Bronchus fibroblast of lung (primary cell): Measurements from ENCODE around the gene ELOVL1. TPM values are rescaled to one million over a fixed set of nuclear protein-coding genes. Genes with fewer than 3 reads are reported as not detected.

ENCODE experiments used
- total RNA-seq: library from RNA; depleted of rRNA; stranded (reverse); fragments of >200 nt; gene quantifications from 2 replicates; pipeline ENCODE4 v1.2.3, GENCODE V29; 2015

ELOVL1 gene
- 107 and 116 TPM in 2 replicates for total RNA-seq

GRCh38 chr1:43367904-43368645 lies at the start of gene ELOVL1:
Gene ELOVL1, minus strand, starts transcription at chr1:43368011. Its CDS starts 2,402 bp downstream, at chr1:43365609.

DNA sequence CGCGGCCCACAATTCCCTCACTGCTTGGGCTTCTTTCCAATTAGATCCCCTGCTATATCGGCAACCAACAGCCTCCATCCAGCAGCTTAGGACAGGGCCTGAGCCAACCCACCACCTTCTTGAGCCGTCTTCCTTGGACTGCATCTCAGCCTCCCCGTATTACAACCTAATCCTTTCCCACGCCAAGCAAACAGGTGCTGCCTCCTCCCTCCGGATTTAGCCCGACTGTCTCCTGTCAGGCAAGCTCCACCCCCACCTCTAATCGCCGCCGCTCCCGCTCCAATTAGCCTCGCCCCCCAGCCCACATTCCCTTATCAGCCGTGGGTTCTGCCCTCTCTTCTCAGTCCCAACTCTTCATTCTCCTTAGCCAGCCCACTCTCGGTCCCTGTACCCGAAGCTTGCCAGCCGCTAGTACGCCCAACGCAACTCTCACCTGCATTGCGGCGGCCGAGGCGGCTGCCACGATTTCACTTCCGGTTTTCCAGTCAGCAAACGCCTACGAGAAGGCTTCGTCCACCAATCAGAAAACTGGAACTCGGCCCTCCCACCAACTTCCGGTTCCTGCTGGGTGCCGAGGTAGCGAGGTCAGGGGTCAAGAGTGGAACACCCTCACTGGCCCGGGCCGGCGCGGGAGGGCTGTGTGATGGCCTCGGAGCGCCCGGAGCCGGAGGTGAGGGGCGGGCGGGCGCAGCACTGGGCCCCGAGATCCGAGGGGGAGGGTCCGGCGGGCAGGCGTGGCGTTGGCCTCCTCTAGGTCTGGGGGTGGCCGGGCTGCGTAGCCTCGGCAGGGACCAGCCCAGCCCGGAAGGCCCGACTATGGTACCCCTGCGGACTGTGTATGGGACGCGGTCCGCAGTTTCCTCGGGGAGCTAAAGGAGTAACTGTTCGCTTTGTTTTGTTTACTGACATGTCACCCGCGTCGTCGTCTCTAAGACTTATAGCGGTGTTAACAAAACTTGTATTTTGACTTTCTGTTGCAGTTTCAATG lies 21.8 kb upstream of the ELOVL1 start, which contains the start of the genes MED8 and SZT2:
Gene MED8 (minus strand): TSS at position 475 of the 988 bp plus-strand sequence. CDS start 36 bp downstream, at position 439.
Gene SZT2 (plus strand): TSS at position 574 of the 988 bp plus-strand sequence. CDS start 70 bp downstream, at position 644.

GRCh38 chr1:43358746-43359693 lies 8.8 kb downstream of the ELOVL1 start, which contains the start of gene CDC20:
Gene CDC20, plus strand, starts transcription at chr1:43358981. Its CDS starts 235 bp downstream, at chr1:43359216.

DNA sequence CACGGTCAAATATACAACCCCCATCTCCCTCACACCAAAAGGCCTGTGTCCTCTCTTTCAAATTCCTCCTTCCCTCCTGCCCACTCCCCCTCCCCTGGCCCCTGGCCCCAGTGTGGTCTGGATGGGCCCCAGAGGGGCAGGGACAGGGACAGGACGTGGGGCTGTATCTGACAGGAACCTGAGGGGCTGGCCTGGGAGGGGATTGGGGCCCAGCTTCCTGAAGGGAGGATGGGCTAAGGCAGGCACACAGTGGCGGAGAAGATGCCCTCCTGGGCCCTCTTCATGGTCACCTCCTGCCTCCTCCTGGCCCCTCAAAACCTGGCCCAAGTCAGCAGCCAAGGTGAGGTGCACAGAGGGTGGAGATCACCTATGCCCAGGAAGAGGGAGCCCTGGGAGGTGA lies 30.2 kb downstream of the ELOVL1 start, which contains the start of gene MPL:
Gene MPL (plus strand): TSS at position 231 of the 400 bp plus-strand sequence. CDS start 31 bp downstream, at position 262.

Other genes with a start within 250 kb of the ELOVL1 start
- gene EBNA1BP2, start 195.7 kb downstream of the ELOVL1 start, total RNA-seq: 145 and 149 TPM in 2 replicates
- 0.15 TPM in 1 of 2 replicates, not detected in the other for gene CFAP57, start 195.7 kb downstream of the ELOVL1 start, total RNA-seq
- not detected in 2 replicates for gene TMEM125, start 98.0 kb downstream of the ELOVL1 start, total RNA-seq
- gene C1orf210, start 82.4 kb downstream of the ELOVL1 start, total RNA-seq: not detected in 2 replicates
- gene TIE1, start 67.0 kb downstream of the ELOVL1 start, total RNA-seq: 0.34 and 1.2 TPM in 2 replicates
- under 0.01 TPM in 1 of 2 replicates, not detected in the other for gene MPL, start 30.2 kb downstream of the ELOVL1 start, total RNA-seq
- 183 and 220 TPM in 2 replicates for gene CDC20, start 9.0 kb downstream of the ELOVL1 start, total RNA-seq
- 71.8 and 72.6 TPM in 2 replicates for gene MED8, start 21.8 kb upstream of the ELOVL1 start, total RNA-seq
- 9.8 and 12.3 TPM in 2 replicates for gene SZT2, start 21.9 kb upstream of the ELOVL1 start, total RNA-seq
- gene HYI, start 85.9 kb upstream of the ELOVL1 start, total RNA-seq: 63.2 and 71.1 TPM in 2 replicates
- gene PTPRF, start 162.9 kb upstream of the ELOVL1 start, total RNA-seq: 54.3 and 56.8 TPM in 2 replicates